GM18505 (cell line): Measurements from ENCODE around the gene TMPRSS11A.

ENCODE experiments used
- ATAC-seq: cut with Tn5 transposase; IDR thresholded peaks from one replicate; pipeline ENCODE4 v1.9.1; 2021; ENCODE audit not compliant: unreplicated experiment
- POLR2A ChIP-seq: IDR thresholded peaks from 4 replicates; pipeline ENCODE4 v1.6.1; 2011; ENCODE audit warnings: borderline replicate concordance; ENCODE audit not compliant: insufficient read depth, insufficient read length; ENCODE audit errors: extremely low read depth

Gene TMPRSS11A

GRCh38 chr4:67963356-67963755 is at the start of gene TMPRSS11A:
Gene TMPRSS11A (minus strand): TSS chr4:67963493. CDS start chr4:67963393, 100 bp downstream.
- TF ChIP-seq POLR2A, result no peak
- ATAC-seq, result no peak

- ATAC-seq, result no peak
- TF ChIP-seq POLR2A, result no peak
These were observed 48.4 kb upstream of the TMPRSS11A start for GRCh38 chr4:68011684-68012083.

- ATAC-seq, result no peak
- no peak for TF ChIP-seq POLR2A
These were observed 39.6 kb upstream of the TMPRSS11A start for GRCh38 chr4:68002906-68003305.

GRCh38 chr4:67996127-67996526 is 32.8 kb upstream of the TMPRSS11A start:
- TF ChIP-seq POLR2A, result no peak
- ATAC-seq, result no peak

- ATAC-seq, result no peak
- no peak for TF ChIP-seq POLR2A
These were observed 25.7 kb upstream of the TMPRSS11A start for GRCh38 chr4:67988991-67989390.

GRCh38 chr4:67983333-67983732 is 20.0 kb upstream of the TMPRSS11A start:
- no peak for ATAC-seq
- TF ChIP-seq POLR2A, result no peak

- no peak for ATAC-seq
These were observed 17.2 kb upstream of the TMPRSS11A start for GRCh38 chr4:67980512-67980911.

GRCh38 chr4:67973608-67974007 is 10.3 kb upstream of the TMPRSS11A start:
- no peak for TF ChIP-seq POLR2A
- no peak for ATAC-seq

More at GRCh38 chr4:67980512-67980911, 17.2 kb upstream of the TMPRSS11A start:
- TF ChIP-seq POLR2A, result no peak

- TF ChIP-seq POLR2A, result no peak
- no peak for ATAC-seq
These were observed 8.4 kb downstream of the TMPRSS11A start for GRCh38 chr4:67954890-67955289.

- ATAC-seq, result no peak
- TF ChIP-seq POLR2A, result no peak
These were observed 22.2 kb downstream of the TMPRSS11A start for GRCh38 chr4:67941074-67941473.

- TF ChIP-seq POLR2A, result no peak
These were observed 22.8 kb downstream of the TMPRSS11A start for GRCh38 chr4:67940506-67940905.

GRCh38 chr4:67939195-67939594 is 24.1 kb downstream of the TMPRSS11A start:
- ATAC-seq, result no peak
- TF ChIP-seq POLR2A, result no peak

More at GRCh38 chr4:67940506-67940905, 22.8 kb downstream of the TMPRSS11A start:
- ATAC-seq, result no peak

GRCh38 chr4:67935888-67936287 is 27.4 kb downstream of the TMPRSS11A start:
- no peak for TF ChIP-seq POLR2A

GRCh38 chr4:67934628-67935027 is 28.7 kb downstream of the TMPRSS11A start:
- no peak for TF ChIP-seq POLR2A
- no peak for ATAC-seq

More at GRCh38 chr4:67935888-67936287, 27.4 kb downstream of the TMPRSS11A start:
- no peak for ATAC-seq

GRCh38 chr4:67933755-67934154 is 29.5 kb downstream of the TMPRSS11A start:
- no peak for ATAC-seq
- TF ChIP-seq POLR2A, result no peak
